K562 (cell line): ENCODE results near the gene GINS2. TPM values are rescaled to one million over a fixed set of nuclear protein-coding genes. Genes with fewer than 3 reads are reported as not detected.

ENCODE experiments used
- ATF7 ChIP-seq: fragments of 450-650 bp; IDR thresholded peaks from 2 replicates; pipeline ENCODE4 v1.7.1; 2014; ENCODE audit warnings: mild to moderate bottlenecking, moderate library complexity
- CBFA2T2 ChIP-seq: fragments of 450-650 bp; conservative IDR thresholded peaks from 2 replicates; pipeline ENCODE4 v1.6.1; 2017; ENCODE audit warnings: mild to moderate bottlenecking
- DACH1 ChIP-seq: fragments of 450-650 bp; IDR thresholded peaks from 2 replicates; pipeline ENCODE4 v1.6.1; 2018; ENCODE audit not compliant: partially characterized antibody
- E2F1 ChIP-seq: sonication (generic); formaldehyde crosslinking; IDR thresholded peaks from 2 replicates; pipeline ENCODE4 v1.8.1; 2023; ENCODE audit warnings: mild to moderate bottlenecking, missing genetic modification reagents, moderate library complexity
- GATA2 ChIP-seq: sonication (generic); formaldehyde crosslinking; IDR thresholded peaks from 2 replicates; pipeline ENCODE4 v1.4.0; 2020; ENCODE audit warnings: mild to moderate bottlenecking, missing genetic modification reagents
- HINFP ChIP-seq: fragments of 450-650 bp; conservative IDR thresholded peaks from 2 replicates; pipeline ENCODE4 v1.6.1; 2016; ENCODE audit warnings: missing genetic modification characterization, low read depth, mild to moderate bottlenecking, control low read depth, missing compliant biosample characterization
- HLTF ChIP-seq: fragments of 450-650 bp; IDR thresholded peaks from 2 replicates; pipeline ENCODE4 v1.6.1; 2016
- KLF13 ChIP-seq: fragments of 450-650 bp; IDR thresholded peaks from 2 replicates; pipeline ENCODE4 v1.6.1; 2016; ENCODE audit warnings: missing genetic modification characterization, low read depth, mild to moderate bottlenecking, missing compliant biosample characterization, moderate library complexity, borderline replicate concordance
- NEUROD1 ChIP-seq: fragments of 150-350 bp; IDR thresholded peaks from 2 replicates; pipeline ENCODE4 v1.6.1; 2014; ENCODE audit warnings: borderline replicate concordance, low read length, low read depth; ENCODE audit not compliant: partially characterized antibody
- PHF8 ChIP-seq: fragments of 200-600 bp; sonication (generic); IDR thresholded peaks from 2 replicates; pipeline ENCODE4 v1.6.1; 2012; ENCODE audit warnings: mixed run types, mild to moderate bottlenecking, inconsistent platforms, low read length, moderate library complexity, borderline replicate concordance
- SIN3B ChIP-seq: fragments of 450-650 bp; IDR thresholded peaks from 2 replicates; pipeline ENCODE4 v1.6.1; 2017; ENCODE audit warnings: low read depth, mild to moderate bottlenecking, moderate library complexity
- SNRNP70 ChIP-seq: fragments of 200-400 bp; formaldehyde crosslinking; optimal IDR thresholded peaks from 2 replicates; pipeline ENCODE3; 2017; ENCODE audit warnings: low read depth, low read length
- TAF7 ChIP-seq: fragments of 450-650 bp; IDR thresholded peaks from 2 replicates; pipeline ENCODE4 v1.6.1; 2016; ENCODE audit warnings: missing genetic modification characterization, missing compliant biosample characterization
- TFAM ChIP-seq: fragments of 250-450 bp; sonication (Bioruptor Pico); conservative IDR thresholded peaks from 2 replicates; pipeline ENCODE4 v1.5.0; 2021; ENCODE audit warnings: mild to moderate bottlenecking, moderate library complexity
- ZBTB49 ChIP-seq: sonication (generic); formaldehyde crosslinking; IDR thresholded peaks from 2 replicates; pipeline ENCODE4 v1.8.0; 2022; ENCODE audit warnings: missing genetic modification reagents, mild to moderate bottlenecking, borderline replicate concordance
- ZNF121 ChIP-seq: sonication (generic); formaldehyde crosslinking; conservative IDR thresholded peaks from 2 replicates; pipeline ENCODE4 v1.8.0; 2022; ENCODE audit warnings: missing genetic modification reagents
- ZNF133 ChIP-seq: fragments of 250-450 bp; sonication (Bioruptor Pico); IDR thresholded peaks from 2 replicates; pipeline ENCODE4 v1.4.0; 2020; ENCODE audit warnings: mild to moderate bottlenecking
- ZNF184 ChIP-seq: sonication (generic); formaldehyde crosslinking; IDR thresholded peaks from 2 replicates; pipeline ENCODE4 v1.5.0; 2020; ENCODE audit warnings: missing genetic modification reagents
- ZNF444 ChIP-seq: fragments of 250-450 bp; sonication (Bioruptor Pico); IDR thresholded peaks from 2 replicates; pipeline ENCODE4 v1.4.0; 2020; ENCODE audit warnings: mild to moderate bottlenecking, moderate library complexity
- polyA plus RNA-seq, 8 experiments: library from polyadenylated mRNA; depleted of rRNA in 4 of 8; stranded (reverse) in 5 of 8; unstranded in 3 of 8; fragments of >200 nt; fragmentation: Nextera tagmentation in 2 of 8; fragmentation: Illumina TruSeq in 1 of 8; extraction: Ambion mirVana in 2 of 8; extraction: Trizol in 1 of 8; gene quantifications; 2 replicates each; pipeline versions ENCODE4 v1.2.1 to v1.2.3, GENCODE V29; 2011 to 2014; ENCODE audit warnings: inconsistent platforms in 1 of 8, missing spikeins in 1 of 8
- total RNA-seq, 7 experiments: library from RNA; depleted of rRNA in 6 of 7; stranded (reverse); fragments of >200 nt in 6 of 7; fragmentation: Illumina TruSeq in 2 of 7; extraction: Trizol in 2 of 7; gene quantifications; 2 replicates each; pipeline versions ENCODE4 v1.2.1 to v1.2.3, GENCODE V29; 2011 to 2021; ENCODE audit warnings: low replicate concordance in 1 of 7
- TF ChIP-seq, protein P1 (sequence below): sonication (generic); formaldehyde crosslinking; IDR thresholded peaks from 2 replicates; pipeline ENCODE4 v1.8.1; 2023; ENCODE audit warnings: mild to moderate bottlenecking, missing genetic modification reagents

The GINS2 gene
- total and polyA plus RNA-seq, 9 of the 15 experiments (the other 6 are each of a cell fraction or from before 2014, with no cell fraction given): 40.4 to 76.2 (median 44.6) TPM

DNA sequence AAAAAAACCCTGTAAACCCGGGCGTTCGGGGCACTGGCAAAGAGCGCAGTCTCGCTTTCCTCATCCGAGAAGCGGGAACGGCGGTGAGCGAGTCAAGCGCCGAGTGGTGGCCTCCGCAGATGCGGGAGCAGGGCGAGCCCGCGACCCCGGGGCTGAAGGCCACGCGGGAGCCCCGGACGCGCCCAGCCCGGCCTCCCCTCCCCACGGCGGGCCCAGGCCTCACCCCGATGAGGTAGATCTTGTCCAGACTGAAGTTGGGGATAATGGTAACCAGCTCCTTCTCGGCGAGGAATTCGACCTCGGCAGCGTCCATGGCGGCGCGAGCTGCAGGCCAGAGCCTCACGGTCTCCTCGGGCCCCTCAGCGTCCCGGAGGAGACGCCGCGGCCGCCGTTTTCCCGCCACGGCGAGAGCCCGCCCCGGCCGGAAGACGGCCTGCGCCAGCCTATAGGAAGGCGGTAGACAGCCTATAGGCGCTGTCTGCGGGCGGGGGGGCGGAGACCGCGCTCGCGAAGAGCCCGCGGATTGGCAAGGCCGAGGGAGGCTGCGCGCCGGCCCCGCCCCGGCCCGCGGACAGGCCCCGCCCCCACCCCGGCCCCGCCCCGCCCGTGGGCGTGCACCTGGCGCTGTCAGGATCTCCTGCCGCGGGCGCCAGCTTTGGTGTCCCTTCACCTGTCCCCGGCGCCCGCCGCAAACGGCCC is at the start of gene GINS2 (continued):
- TF ChIP-seq, protein P1, sequence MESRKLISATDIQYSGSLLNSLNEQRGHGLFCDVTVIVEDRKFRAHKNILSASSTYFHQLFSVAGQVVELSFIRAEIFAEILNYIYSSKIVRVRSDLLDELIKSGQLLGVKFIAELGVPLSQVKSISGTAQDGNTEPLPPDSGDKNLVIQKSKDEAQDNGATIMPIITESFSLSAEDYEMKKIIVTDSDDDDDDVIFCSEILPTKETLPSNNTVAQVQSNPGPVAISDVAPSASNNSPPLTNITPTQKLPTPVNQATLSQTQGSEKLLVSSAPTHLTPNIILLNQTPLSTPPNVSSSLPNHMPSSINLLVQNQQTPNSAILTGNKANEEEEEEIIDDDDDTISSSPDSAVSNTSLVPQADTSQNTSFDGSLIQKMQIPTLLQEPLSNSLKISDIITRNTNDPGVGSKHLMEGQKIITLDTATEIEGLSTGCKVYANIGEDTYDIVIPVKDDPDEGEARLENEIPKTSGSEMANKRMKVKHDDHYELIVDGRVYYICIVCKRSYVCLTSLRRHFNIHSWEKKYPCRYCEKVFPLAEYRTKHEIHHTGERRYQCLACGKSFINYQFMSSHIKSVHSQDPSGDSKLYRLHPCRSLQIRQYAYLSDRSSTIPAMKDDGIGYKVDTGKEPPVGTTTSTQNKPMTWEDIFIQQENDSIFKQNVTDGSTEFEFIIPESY (CRISPR knock-in tag): no peak
- TF ChIP-seq KLF13 (tag) (no peak), CBFA2T2 (no peak), ZNF184 (CRISPR knock-in tag) (no peak), ZNF444 (CRISPR knock-in tag) (no peak), ZNF121 (no peak), HLTF (no peak; the same call in 1 of the 2 replicates), ATF7 (no peak; the same call in 1 of the 2 replicates), SNRNP70 (no peak), ZBTB49 (no peak), SIN3B (peak; percentile 70; the same call in 1 of the 2 replicates), PHF8 (peak; percentile 90; the same call in 1 of the 2 replicates), ZNF133 (no peak), TFAM (CRISPR knock-in tag) (no peak), GATA2 (CRISPR knock-in tag) (no peak), NEUROD1 (peak; percentile 69), E2F1 (CRISPR knock-in tag) (peak; percentile 97), DACH1 (no peak), HINFP (tag) (no peak), TAF7 (tag) (no peak)
